Stimulated activated CD4-positive, alpha-beta T cell treated with anti-CD3 and anti-CD28 coated beads, Interleukin-15, amount 100 ng/mL, for 48 hours (primary cell): ENCODE data around the gene BCL2A1.
"Not testable (repeated sequence)": the region's sequence is repeated elsewhere in the genome, so short reads cannot be mapped to it uniquely, and the experiment has no call there.

Source experiments
- DNase-seq, 2 donors: peaks; one replicate each; pipeline ENCODE4 v3.0.0-alpha.2; 2020; ENCODE audit warnings: low read depth in 2 of 2

Gene BCL2A1

DNA sequence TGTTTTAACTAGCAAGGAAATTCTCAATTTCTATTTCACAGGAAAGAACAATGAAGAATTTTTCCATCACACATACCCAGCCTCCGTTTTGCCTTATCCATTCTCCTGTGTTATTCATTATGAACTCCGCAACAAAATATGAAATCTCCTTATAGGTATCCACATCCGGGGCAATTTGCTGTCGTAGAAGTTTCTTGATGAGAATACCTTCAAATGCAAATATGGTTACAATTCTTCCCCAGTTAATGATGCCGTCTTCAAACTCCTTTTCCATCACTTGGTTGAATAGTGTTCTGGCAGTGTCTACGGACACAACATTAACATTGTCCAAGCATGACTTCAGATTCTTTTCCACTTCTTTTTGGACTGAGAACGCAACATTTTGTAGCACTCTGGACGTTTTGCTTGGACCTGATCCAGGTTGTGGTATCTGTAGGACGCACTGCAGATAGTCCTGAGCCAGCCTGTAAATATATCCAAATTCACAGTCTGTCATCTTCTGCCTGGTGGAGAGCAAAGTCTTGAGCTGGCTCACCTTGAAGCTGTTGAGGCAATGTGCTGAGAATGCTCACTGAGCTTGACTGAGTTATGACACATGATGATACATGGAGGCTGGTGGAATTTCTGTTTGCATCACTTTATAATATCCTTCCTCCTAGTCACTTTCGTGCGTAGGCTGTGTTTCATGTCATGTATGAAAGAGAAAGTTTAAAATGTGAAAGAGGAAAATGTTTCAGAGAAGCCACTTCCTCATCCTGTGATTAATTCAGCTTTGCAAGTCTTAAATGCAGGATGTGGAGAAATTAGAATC is at the start of gene BCL2A1:
Gene BCL2A1 (minus strand): TSS at position 573 of the 811 bp plus-strand sequence. CDS start 77 bp downstream, at position 496.
- DNase-seq, result peak; percentile 54 to 62

DNA sequence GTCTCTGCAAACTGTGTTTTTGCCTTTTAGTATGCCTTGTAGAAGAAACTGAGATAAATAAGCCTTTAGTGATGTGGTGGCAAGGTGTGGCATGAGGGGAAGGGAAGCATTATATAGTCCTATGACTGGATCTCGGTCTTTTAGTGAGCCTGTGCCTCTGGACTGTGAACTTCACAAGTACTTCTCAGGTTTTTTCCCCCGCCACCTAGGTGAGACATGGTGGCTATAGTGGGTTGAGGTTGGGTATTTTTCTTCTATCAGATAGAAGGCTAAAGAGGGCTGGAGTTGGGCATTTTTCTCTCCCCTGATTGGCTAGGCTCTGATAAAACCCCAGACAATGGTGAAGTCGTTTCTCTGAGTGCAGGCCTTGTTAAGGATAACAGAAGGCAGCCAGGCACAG is 49.7 kb upstream of the BCL2A1 start:
- DNase-seq, result no peak

DNA sequence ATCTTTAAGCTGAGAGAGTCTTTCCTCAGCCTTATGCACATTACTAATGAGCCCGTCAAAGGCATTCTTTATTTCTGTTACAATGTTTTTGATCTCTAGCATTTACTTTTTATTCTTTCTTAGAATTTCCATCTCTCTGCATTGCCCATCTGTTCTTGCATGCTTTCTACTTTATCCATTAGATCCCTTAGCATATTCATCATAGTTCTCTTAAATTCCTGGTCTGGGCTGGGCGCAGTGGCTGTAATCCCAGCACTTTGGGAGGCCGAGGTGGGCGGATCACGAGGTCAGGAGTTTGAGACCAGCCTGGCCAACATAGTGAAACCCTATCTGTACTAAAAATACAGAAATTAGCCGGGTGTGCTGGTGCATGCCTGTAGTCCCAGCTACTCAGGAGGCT is 49.2 kb upstream of the BCL2A1 start:
- not testable (repeated sequence) for DNase-seq

DNA sequence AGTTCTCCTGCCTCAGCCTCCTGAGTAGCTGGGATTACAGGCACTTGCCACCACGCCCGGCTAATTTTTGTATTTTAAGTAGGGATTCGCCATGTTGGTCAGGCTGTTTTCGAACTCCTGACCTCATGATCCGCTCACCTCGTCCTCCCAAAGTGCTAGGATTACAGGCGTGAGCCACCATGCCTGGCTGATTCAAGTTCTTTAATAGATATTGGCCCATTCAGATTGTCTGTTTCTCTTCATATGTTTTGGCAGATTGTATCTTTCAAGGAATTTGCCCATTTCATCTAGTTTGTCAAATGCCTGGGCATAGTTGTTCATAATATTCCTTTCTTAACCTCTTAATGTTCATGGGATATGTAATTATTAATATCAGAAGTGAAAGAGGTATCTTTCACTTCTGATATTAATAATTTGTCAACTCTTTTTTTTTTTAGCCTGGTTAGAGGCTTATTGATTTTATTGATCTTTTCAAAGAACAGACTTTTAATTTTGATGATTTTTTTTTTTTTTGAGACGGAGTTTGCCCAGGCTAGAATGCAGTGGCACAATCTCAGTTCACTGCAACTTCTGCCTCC is 48.3 kb upstream of the BCL2A1 start:
- no peak for DNase-seq

DNA sequence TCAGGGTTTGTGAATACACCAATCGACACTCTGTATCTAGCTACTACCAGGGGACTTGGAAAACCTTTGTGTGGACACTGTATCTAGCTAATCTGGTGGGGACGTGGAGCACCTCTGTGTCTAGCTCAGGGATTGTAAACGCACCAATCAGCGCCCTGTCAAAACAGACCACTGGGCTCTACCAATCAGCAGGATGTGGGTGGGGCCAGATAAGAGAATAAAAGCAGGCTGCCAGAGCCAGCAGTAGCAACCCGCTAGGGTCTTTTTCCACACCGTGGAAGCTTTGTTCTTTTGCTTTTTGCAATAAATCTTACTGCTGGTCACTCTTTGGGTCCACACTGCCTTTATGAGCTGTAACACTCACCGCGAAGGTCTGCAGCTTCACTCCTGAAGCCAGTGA is 46.1 kb upstream of the BCL2A1 start:
- DNase-seq, result not testable (repeated sequence)

DNA sequence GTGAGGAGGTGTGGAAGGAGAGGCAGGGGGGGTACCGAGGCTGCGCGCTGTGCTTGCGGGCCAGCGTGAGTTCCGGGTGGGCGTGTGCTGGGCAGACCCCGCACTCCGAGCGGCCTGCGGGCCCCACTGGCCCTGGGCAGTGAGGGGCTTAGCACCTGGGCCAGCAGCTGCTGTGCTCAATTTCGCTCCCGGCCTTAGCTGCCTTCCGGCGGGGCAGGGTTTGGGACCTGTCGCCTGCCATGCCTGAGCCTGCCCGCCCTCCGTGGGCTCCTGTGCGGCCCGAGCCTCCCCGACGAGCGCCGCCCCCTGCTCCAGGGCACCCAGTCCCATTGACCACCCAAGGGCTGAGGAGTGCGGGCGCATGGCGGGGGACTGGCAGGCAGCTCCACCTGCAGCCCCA is 45.5 kb upstream of the BCL2A1 start:
- not testable (repeated sequence) for DNase-seq

DNA sequence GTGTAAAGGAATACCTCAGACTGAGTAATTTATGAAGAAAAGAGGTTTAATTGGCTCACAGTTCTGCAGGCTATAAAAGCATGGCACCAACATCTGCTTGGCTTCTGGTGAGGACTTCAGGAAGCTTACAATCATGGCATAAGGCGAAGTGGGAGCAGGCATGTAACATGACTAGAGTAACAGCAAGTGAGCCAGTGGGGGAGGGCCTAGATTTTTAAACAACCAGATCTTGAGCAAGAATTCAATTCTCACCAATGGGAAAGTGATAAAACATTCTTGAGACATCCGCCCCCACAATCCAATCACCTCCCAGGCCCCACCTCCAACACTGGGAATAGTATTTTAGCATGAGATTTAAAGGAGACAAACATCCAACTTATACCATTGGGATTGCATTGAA is 44.2 kb upstream of the BCL2A1 start:
- no peak for DNase-seq

DNA sequence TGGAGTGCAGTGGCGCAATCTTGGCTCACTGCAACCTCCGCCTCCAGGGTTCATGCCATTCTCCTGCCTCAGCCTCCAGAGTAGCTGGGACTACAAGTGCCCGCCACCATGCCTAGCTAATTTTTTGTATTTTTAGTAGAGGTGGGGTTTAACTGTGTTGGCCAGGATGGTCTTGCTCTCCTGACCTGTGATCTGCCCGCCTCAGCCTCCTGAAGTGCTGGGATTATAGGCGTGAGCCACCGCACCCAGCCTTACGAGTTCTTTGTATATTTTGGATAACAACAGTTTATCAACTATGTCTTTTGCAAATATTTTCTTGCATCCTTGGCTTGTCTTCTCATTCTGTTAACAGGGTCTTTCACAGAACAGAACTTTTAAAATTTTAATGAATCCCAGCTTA is 43.2 kb upstream of the BCL2A1 start:
- not testable (repeated sequence) for DNase-seq

DNA sequence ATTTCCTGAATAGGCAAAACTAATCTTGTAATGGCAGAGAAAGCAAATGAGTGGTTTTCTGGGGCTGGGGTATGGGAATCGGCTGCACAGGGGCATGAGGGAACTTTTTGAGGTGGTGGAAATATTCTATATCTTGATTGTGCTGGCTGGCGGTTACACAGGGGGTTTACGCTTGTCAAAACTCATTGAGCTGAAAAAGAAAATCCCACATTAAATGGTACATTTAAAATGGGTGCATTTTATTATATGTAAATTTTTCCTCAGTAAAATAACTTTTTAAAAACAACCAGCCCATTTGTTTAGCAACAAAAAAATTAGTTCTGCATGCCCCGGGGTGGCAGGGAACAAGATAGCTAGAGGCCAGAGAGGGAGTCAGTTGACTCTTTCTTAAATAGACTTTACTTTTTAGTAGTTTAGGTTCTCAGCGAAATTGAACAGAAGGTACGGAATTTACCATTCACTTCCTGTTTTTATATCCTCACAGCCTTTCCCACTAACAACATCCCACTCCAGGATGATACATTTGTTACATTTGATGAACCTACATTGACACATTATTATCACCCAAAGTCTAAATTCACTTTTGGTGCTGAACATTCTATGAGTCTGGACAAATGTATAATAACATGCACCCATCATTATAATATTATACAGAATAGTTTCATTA is 41.2 kb upstream of the BCL2A1 start:
- DNase-seq, result no peak

DNA sequence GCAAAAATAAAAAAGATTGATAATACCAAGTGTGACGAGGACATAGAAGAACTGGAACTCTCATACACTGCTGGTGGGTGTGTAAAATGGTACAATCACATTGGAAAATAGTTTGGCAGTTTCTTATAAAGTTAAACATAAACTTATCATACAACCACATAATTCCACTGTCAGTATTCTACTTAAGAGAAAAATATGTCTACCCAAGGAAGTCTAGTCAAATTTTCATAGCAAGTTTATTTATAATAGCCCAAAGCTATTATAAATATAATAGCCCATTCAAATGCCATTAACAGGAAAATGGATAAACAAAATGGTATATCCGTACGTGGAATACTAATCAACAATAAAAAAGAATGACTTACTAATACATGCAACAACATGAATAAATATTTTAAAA is 40.6 kb upstream of the BCL2A1 start:
- DNase-seq, result no peak

DNA sequence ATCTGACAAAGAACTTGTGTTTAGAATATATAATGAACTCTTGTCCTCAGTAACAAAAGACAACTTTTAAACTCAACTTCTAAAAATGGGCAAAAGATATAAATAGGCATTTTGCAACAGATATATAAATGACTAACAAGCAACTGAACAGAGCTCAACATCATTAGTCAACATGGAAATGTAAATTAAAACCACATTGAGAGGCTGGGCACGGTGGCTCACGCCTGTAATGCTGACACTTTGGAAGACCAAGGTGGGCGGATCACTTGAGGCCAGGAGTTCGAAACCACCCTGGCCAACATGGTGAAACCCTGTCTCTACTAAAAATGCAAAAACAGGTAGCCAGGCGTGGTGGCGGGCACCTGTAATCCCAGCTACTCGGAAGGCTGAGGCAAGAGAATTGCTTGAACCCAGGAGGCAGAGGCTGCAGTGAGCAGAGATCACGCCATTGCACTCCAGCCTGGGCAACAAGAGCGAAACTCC is 40.1 kb upstream of the BCL2A1 start:
- DNase-seq, result peak in 1 of 2 donors; percentile 25

DNA sequence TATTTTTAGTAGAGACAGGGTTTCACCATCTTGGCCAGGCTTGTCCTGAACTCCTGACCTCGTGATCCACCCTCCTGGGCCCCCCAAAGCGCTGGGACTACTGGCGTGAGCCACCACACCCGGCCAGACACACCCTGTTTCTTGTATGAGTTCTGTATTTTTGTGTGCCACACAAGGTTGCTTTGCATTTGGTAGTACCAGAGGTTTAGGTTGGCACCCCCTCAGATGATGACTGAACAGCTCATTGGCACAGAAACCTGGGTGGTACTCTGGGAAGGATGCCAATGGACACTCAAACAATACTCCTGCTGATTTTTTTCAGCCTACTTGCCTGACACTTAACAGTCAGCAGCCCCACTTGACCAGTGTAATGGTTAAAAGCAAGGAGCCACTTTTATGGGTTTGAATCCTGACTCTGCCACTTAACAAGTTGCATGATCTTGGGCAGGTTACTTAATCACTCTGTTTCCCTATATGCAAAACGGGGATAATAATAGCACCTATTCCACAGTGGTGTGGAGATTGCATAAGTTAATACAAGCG is 39.2 kb upstream of the BCL2A1 start:
- DNase-seq, result no peak

DNA sequence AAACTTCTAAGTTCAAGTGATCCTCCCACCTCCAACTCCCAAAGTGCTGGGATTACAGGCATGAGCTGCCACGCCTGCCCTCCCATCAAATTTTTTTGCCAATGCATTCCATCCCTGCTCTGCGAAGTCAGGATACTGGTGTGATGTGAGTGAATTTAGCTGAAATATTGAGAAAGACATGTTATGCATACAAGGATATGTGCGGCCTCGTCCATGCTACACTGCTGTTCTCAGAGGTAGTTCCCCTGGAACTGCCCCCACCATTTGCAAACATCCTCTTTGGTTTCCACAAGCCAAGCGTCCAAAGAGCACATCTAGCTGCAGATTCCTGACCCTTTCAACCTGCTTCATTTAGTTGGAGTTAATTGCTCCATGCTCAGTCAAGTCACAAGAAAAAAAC is 36.5 kb upstream of the BCL2A1 start:
- DNase-seq, result no peak

DNA sequence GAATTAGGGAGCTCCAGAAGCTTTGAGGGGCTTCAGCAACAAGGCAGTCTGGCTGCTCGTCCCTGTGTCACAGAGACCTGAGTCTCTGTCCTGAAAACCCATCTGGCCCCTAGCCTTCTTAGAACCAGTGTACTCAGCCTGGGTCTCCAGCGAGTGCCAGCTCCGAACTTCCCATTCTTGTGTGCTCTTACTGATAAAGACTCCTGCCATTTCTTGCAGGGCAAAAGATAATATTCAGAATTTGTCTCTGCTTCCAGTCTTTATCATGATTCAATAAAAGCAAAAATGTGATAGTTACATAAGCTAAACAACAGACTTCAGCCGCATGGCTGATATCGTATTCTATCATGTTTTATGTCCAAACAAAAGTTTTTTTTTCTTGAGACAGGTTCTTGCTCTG is 36.0 kb upstream of the BCL2A1 start:
- no peak for DNase-seq

DNA sequence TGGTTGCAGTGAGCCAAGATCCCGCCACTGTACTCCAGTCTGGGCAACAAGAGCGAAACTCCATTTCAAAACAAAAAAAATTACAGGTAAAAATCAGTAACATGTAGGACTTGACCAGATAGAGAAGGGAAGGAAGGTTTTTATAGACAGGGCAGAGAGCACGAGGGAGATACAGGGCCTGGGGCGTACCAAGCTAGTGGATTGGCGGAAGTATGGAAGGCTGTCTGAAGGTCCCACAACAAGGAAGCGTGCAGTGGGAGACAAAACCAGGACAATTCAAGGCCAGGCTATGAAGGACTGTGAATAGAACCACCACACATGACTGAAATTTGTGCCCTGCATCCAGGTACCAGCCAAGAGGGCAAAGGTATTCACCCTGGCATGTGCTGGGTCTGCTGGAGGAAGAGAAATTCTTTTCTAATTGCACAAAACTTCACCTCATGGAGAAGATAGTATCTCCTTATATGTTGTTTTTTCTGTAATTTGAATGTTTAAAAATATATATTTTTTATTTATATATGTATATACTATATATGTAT is 33.0 kb upstream of the BCL2A1 start:
- DNase-seq, result no peak

DNA sequence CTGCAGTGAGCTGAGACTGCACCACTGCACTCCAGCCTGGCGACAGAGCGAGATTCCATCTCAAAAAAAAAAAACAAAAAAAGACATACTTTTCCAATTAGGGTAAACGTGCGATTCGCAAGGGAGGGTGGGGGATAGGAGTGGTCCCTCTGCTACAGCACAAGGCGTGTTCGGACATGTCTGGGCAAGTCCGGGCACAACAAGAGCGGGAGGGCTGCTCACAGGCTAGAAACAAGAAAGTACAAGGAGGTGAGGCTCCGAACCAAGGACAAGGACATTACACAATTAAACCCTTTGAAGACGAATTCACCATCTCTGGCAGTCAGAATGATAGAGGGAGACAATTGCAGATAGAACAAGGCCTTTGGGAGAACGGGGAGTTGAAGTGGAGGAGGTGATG is 32.2 kb upstream of the BCL2A1 start:
- DNase-seq, result no peak

DNA sequence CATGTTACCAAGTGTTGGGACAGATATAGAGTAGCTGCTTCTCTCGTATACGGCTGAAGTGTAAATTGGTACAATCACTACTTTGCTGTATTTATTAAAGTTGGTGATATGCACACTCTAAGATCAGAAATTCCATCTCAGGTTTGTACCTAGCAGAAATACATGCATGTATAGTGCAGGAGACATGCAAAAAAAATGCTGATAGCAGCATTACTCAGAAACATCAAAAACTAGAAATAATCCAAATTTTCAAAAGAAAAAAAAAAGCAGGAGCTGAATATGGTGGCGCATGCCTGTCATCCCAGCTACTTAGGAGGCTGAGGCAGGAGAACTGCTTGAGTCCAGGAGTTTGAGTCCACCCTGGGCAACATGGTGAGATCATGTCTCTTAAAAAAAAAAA is 31.3 kb upstream of the BCL2A1 start:
- DNase-seq, result no peak

DNA sequence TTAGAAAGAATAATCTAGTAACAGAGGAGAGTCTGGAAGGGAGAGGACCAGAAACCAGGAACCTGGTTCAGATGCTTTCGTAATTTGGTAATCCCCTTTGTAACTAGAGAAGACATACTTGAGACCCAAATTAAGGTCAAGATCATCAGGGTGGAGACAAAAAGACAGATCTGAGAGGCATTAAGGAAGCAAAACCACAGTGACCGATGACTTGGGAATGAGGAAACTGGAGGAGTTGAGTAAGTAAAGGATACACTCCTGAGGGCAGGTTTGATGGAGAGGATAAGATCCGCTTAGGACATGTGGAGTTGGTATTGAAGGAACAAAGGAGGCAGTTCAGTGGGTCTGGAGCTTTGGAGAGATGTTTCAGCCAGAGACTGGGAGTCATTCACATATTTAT is 23.6 kb upstream of the BCL2A1 start:
- DNase-seq, result no peak

DNA sequence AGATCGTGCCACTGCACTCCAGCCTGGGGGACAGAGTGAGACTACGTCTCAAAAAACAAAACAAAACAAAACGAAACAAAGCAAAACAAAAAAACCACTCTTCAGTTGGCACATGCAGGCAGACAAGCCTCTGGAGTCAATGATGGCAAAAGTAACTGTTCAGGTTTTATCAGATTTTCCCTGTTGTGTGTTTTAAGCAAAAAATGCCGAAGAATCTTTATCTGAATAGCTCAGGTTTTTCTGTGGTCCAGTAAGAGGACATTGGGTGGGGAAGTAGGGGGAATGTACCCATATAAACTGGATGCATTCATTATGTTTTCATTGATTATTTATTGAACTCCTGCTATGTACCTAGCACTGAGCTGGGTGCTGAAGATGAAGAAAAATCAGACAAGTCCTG is 20.8 kb upstream of the BCL2A1 start:
- no peak for DNase-seq

DNA sequence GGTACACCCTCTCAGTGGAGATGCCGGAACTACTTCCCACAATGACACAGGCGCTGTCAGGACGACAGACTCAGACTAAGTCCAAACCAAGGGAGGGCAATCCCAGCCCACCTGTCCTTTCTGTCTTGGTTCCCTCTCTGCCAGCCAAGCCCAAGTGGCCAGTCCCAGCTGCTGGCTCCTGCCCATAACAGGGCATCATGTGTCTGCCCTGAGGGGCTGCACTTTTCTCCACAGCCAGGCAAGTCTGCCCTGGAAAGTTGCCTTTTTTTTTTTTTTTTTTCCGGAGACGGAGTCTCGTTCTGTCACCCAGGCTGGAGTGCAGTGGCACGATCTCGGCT is 20.0 kb upstream of the BCL2A1 start:
- no peak for DNase-seq

DNA sequence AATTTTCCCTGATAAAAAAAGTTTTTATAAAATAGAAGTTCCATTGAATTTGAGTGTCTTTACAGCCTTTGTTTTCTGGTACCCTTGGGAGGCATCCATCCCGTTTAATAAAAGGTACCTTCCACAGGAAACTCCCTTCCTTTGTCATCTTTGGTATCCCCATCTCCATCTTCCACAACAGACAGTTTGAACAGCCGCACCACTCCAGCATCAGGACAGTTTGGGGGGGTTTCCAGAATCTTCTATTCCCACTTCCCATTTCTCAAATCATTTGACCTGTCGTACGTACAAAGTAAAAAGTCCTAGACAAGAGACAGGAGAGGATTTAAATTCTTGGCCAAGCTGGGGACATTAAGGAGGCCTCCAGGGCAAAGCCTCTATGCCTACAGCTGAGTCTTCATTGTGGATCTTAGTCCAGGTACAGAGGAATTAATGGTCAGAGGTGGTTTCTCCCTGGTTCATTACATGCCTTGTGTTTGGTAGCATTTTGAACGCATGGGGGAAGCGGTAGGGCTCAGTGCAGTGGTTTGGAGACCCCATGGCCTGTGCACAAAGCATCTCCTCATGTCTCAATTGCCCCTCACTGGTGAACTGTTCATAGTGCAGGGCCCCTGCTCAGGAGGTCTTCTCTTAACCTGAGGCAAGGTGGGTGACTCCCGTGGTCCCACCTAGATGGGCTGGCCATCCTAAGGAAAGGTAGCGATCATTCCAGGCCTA is 19.4 kb upstream of the BCL2A1 start:
- DNase-seq, result no peak

DNA sequence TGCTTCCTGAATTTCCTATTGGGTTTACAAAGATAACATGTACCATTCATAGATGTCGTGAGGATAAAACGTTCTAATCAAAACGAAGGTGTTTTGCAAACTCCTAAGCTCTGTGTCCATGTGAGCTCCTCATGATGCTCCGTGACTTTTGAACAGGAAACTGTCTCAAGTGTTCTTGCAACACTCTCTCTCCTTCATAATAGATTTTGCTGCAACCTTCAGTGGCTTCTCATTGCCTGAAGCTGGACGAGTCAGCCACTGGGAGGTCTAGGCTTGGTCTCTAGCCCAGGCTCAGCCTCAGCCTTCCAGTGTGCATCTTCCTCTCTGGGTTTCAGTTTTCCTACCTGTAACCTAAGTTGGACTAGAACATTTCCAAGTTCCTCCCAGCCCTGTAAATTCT is 18.7 kb upstream of the BCL2A1 start:
- no peak for DNase-seq
